Measurements from ENCODE around the gene PRAMEF2. TPM values are rescaled to one million over a fixed set of nuclear protein-coding genes. Genes with fewer than 3 reads are reported as not detected.
"Not testable (repeated sequence)": the region's sequence is repeated elsewhere in the genome, so short reads cannot be mapped to it uniquely, and the experiment has no call there.

Gene PRAMEF2
- total RNA-seq, 4 donors from 2014 or later = not detected

DNA sequence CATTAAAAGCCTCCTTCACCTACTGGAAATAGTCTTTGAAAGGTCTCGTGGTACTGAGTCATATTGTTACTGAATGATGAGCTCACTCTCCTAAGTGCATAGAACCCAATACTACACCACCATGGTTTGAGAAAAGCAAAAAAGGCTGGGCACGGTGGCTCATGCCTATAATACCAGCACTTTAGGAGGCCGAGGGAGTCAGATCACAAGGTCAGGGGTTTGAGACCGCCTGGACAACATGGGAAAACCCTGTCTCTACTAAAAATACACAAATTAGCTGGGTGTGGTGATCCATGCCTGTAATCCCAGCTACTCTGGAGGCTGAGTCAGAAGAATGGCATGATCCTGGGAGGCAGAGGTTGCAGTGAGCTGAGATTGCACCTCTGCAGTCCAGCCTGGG lies 5.1 kb upstream of the PRAMEF2 start:
- DNase-seq = no peak
- Histone ChIP-seq H3K36me3 (no peaks in the 10 kb centered on the region), H3K9me3 (no peaks in the 10 kb centered on the region), H3K4me1 (no peaks in the 10 kb centered on the region), H3K27me3 (no peaks in the 10 kb centered on the region), H3K27ac (no peak overlapping the region), H3K4me3 (no peak overlapping the region)
- TF ChIP-seq POLR2A (IDR thresholded peaks at IDR 0.05) (no peak), CTCF (IDR thresholded peaks at IDR 0.05) (no peak)
- intact Hi-C loops (cut with DNase I; ENCODE audit: low total_unique reads) = no loop called here

- H3K27me3 ChIP-seq; intact Hi-C loops (cut with DNase I; ENCODE audit: low total_unique reads); H3K36me3 ChIP-seq; H3K27ac ChIP-seq; H3K4me1 ChIP-seq; H3K9me3 ChIP-seq; H3K4me3 ChIP-seq; DNase-seq: not testable (repeated sequence)
Observed at GRCh38 chr1:12863131-12863880, 6.4 kb downstream of the PRAMEF2 start.

DNA sequence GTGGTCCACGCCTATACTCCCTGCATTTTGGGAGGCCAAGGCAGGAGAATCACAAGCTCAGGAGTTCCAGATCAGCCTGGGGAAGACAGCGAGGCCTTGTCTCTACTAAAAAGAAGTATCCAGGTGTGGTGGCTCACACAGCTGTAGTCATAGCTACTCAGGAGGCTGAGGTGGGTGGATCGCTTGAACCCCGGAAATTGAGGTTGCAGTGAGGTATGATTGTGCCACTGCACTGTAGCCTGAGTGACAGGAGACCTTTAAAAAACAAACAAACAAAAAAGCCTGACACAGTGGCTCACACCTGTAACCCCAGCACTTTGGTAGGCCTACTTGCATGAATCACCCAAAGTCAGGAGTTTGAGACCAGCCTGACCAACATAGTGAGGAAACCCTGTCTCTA lies 21.6 kb downstream of the PRAMEF2 start:
- H3K4me3 ChIP-seq; H3K9me3 ChIP-seq; H3K27me3 ChIP-seq; H3K36me3 ChIP-seq; H3K4me1 ChIP-seq; H3K27ac ChIP-seq; DNase-seq; intact Hi-C loops (cut with DNase I; ENCODE audit: low total_unique reads): not testable (repeated sequence)

DNA sequence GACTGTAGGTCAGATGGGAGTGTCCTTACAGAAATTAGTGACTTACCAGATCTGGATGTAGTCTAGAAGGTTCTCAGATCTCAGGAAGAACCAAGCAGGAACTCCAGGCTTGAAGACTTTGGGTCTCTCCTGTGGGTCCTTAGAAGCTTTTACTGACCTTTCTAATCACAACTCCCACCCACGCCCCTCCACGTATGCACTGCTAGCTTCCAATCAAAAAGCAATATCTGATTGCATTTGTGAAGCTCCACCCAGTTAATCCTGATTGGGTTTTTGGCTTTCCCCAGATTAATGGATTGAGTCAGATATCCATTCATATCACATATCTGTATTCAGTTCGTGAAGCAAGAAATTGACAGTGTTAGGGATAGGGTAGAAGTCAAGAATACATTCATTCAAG lies 29.2 kb downstream of the PRAMEF2 start, which contains the start of gene PRAMEF4:
PRAMEF4 (minus strand) TSS at position 101 of the 400 bp plus-strand sequence. CDS start 2,807 bp downstream, outside the sequence.
- DNase-seq; H3K27me3 ChIP-seq; H3K27ac ChIP-seq; H3K4me3 ChIP-seq; H3K9me3 ChIP-seq; intact Hi-C loops (cut with DNase I; ENCODE audit: low total_unique reads); H3K36me3 ChIP-seq; H3K4me1 ChIP-seq: not testable (repeated sequence)

DNA sequence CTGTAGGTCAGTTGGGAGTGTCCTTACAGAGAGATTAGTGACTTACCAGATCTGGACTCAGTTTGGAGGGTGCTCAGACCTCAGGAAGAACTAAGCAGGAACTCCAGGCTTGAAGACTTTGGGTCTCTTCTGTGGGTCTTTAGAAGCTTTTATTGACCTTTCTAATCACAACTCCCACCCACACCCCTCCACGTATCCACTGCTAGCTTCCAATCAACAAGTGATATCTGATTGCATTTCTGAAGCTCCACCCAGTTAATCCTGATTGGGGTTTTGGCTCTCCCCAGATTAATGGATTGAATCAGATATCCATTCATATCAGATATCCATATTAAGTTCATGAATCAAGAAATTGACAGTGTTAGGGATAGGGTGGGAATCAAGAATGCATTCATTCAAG lies 41.3 kb downstream of the PRAMEF2 start, which contains the start of gene PRAMEF10:
PRAMEF10 (minus strand) TSS at position 101 of the 400 bp plus-strand sequence. CDS start 2,423 bp downstream, outside the sequence.
- H3K27me3 ChIP-seq; H3K36me3 ChIP-seq; H3K4me1 ChIP-seq; DNase-seq; H3K9me3 ChIP-seq; intact Hi-C loops (cut with DNase I; ENCODE audit: low total_unique reads); H3K4me3 ChIP-seq; H3K27ac ChIP-seq: not testable (repeated sequence)

- H3K27me3 ChIP-seq; H3K27ac ChIP-seq; H3K4me1 ChIP-seq; H3K9me3 ChIP-seq; intact Hi-C loops (cut with DNase I; ENCODE audit: low total_unique reads); H3K36me3 ChIP-seq; DNase-seq; H3K4me3 ChIP-seq: not testable (repeated sequence)
Observed at GRCh38 chr1:12899186-12899585, 42.3 kb downstream of the PRAMEF2 start.

- H3K36me3 ChIP-seq; DNase-seq; intact Hi-C loops (cut with DNase I; ENCODE audit: low total_unique reads); H3K4me1 ChIP-seq; H3K4me3 ChIP-seq; H3K27ac ChIP-seq; H3K27me3 ChIP-seq; H3K9me3 ChIP-seq: not testable (repeated sequence)
Observed at GRCh38 chr1:12903793-12904572, 47.1 kb downstream of the PRAMEF2 start.

Other genes with a start within 250 kb of the PRAMEF2 start
- 10 to 100 TPM; 12.6 to 82.0 (median 51.5) TPM for gene DHRS3, start 238.9 kb upstream of the PRAMEF2 start, total RNA-seq
- gene AADACL4, start 213.0 kb upstream of the PRAMEF2 start, total RNA-seq = under 1 TPM in 2 of 4 donors, not detected in 2; 0.14 to 0.46 TPM
- gene AADACL3, start 141.0 kb upstream of the PRAMEF2 start, total RNA-seq = not detected
- under 1 TPM in 1 of 4 donors, not detected in 3; 0.14 TPM for gene CFAP107, start 110.9 kb upstream of the PRAMEF2 start, total RNA-seq
- not detected for gene PRAMEF12, start 83.3 kb upstream of the PRAMEF2 start, total RNA-seq
- gene PRAMEF1, start 65.7 kb upstream of the PRAMEF2 start, total RNA-seq = not detected
- not detected for gene PRAMEF11, start 25.7 kb upstream of the PRAMEF2 start, total RNA-seq
- not detected for gene HNRNPCL1, start 8.4 kb upstream of the PRAMEF2 start, total RNA-seq
- gene PRAMEF4, start 29.1 kb downstream of the PRAMEF2 start, total RNA-seq = not detected
- gene PRAMEF10, start 41.2 kb downstream of the PRAMEF2 start, total RNA-seq = not detected
- gene PRAMEF7, start 59.5 kb downstream of the PRAMEF2 start, total RNA-seq = not detected
- gene PRAMEF6, start 90.5 kb downstream of the PRAMEF2 start, total RNA-seq = not detected
- not detected for gene PRAMEF27, start 199.5 kb downstream of the PRAMEF2 start, total RNA-seq
- not detected for gene HNRNPCL3, start 203.7 kb downstream of the PRAMEF2 start, total RNA-seq
- not detected for gene PRAMEF25, start 213.7 kb downstream of the PRAMEF2 start, total RNA-seq

Measured in uterus (tissue), 4 donors.